K562 (cell line): ENCODE results near the gene TTC8. TPM values are rescaled to one million over a fixed set of nuclear protein-coding genes. Genes with fewer than 3 reads are reported as not detected.

ENCODE experiments used
- ATAC-seq: fragments of 200-7000 bp; cut with Tn5 transposase; 3 replicates; pipeline ENCODE4 v1.9.1; 2020; ENCODE audit warnings: moderate library complexity
- BruUV-seq: library from RNA; stranded (reverse); fragments of 400-500 nt; replicated peaks from 2 replicates; lab custom pipeline; 2021; lab: Mats Ljungman, UMichigan
- CTCF ChIA-PET: fragments of 300-600 bp; formaldehyde crosslinking; extraction: SDS; loops from one replicate; lab custom pipeline; 2021; ENCODE audit warnings: low intra/inter-chr PET ratio; lab: Yijun Ruan, JAX
- POLR2A ChIA-PET: fragments of 300-600, 350-650 bp; sonication (Branson Sonifier 250); formaldehyde crosslinking; extraction: SDS; loops from one replicate; lab custom pipeline; 2021; ENCODE audit warnings: antibody characterized with exemption, inconsistent platforms; lab: Yijun Ruan, JAX
- DNase-seq, 4 experiments: peaks; one replicate each; pipeline versions ENCODE4 v3.0.0 to v3.0.0-alpha.2; 2011 to 2018; ENCODE audit warnings: low spot score in 3 of 4, mixed read lengths in 3 of 4; ENCODE audit errors: extremely low read depth in 1 of 4
- FAIRE-seq: peaks from 2 replicates; lab custom pipeline; 2011; peaks lifted over from hg19 to GRCh38; lab: Jason Lieb, UNC
- H2AFZ ChIP-seq: 2 replicates; pipeline ENCODE4 v1.6.0; 2011; ENCODE audit warnings: low read depth, low read length, control low read depth, inconsistent platforms
- H3K27ac ChIP-seq: fragments of 200-600 bp; 3 replicates; pipeline ENCODE4 v1.8.0; 2011; ENCODE audit warnings: low read depth, mild to moderate bottlenecking, control low read depth, inconsistent platforms, low read length, moderate library complexity, mixed read lengths; ENCODE audit errors: extremely low read depth
- H3K27me3 ChIP-seq, 2 experiments: fragments of 300-600 bp in 1 of 2; 2 replicates in 1 of 2; 3 replicates in 1 of 2; pipeline versions ENCODE4 v1.6.0 to v1.8.0; 2011; ENCODE audit warnings: inconsistent platforms in 2 of 2, low read length in 2 of 2, mild to moderate bottlenecking in 1 of 2, mixed read lengths in 1 of 2, moderate library complexity in 1 of 2; ENCODE audit not compliant: control insufficient read depth in 2 of 2, insufficient read depth in 2 of 2
- H3K36me3 ChIP-seq: fragments of 300-600 bp; 3 replicates; pipeline ENCODE4 v1.8.0; 2011; ENCODE audit warnings: mild to moderate bottlenecking, low read length, inconsistent platforms; ENCODE audit not compliant: control insufficient read depth, insufficient read depth
- H3K4me1 ChIP-seq, 2 experiments: fragments of 200-600 bp in 1 of 2; replicated peaks in 1 of 2; 2 replicates in 1 of 2; 3 replicates in 1 of 2; pipeline versions ENCODE4 v1.5.1 to v1.8.0; 2011; ENCODE audit warnings: inconsistent platforms in 2 of 2, low read length in 2 of 2, mild to moderate bottlenecking in 1 of 2, mixed read lengths in 1 of 2, moderate library complexity in 1 of 2; ENCODE audit not compliant: control insufficient read depth in 2 of 2, insufficient read depth in 2 of 2
- H3K4me2 ChIP-seq: 2 replicates; pipeline ENCODE4 v1.6.1; 2011; ENCODE audit warnings: low read length, control low read depth, inconsistent platforms, mixed read lengths; ENCODE audit not compliant: insufficient read depth
- H3K4me3 ChIP-seq: fragments of 200-600 bp; sonication (generic), shearing (Covaris generic); 2 replicates; pipeline ENCODE4 v1.5.1; 2016; ENCODE audit warnings: control low read depth, inconsistent platforms
- H3K79me2 ChIP-seq: fragments of 200-600 bp; 3 replicates; pipeline ENCODE4 v1.8.0; 2011; ENCODE audit warnings: low read length, inconsistent platforms; ENCODE audit not compliant: control insufficient read depth, insufficient read depth
- H3K9ac ChIP-seq, 2 experiments: 2 replicates each; pipeline versions ENCODE4 v1.6.0 to v1.6.1; 2011; ENCODE audit warnings: low read depth in 2 of 2, low read length in 2 of 2, control low read depth in 1 of 2, inconsistent platforms in 1 of 2, mild to moderate bottlenecking in 1 of 2, mixed read lengths in 1 of 2; ENCODE audit not compliant: insufficient read depth in 1 of 2
- H3K9me1 ChIP-seq: one replicate; pipeline ENCODE4 v1.6.0; 2011; ENCODE audit warnings: inconsistent platforms, mild to moderate bottlenecking, low read length, moderate library complexity; ENCODE audit not compliant: control insufficient read depth, insufficient read depth
- H3K9me3 ChIP-seq: replicated peaks from 2 replicates; pipeline ENCODE4 v1.5.1; 2011; ENCODE audit warnings: low read depth, low read length, inconsistent platforms; ENCODE audit not compliant: control insufficient read depth, insufficient read depth
- H4K20me1 ChIP-seq: replicated peaks from 2 replicates; pipeline ENCODE4 v1.6.1; 2011; ENCODE audit warnings: low read length, inconsistent platforms, mixed read lengths; ENCODE audit not compliant: control insufficient read depth, insufficient read depth
- CTCF ChIP-seq, 3 experiments: IDR thresholded peaks in 2 of 3; conservative IDR thresholded peaks in 1 of 3; 2 replicates each; pipeline ENCODE4 v1.5.1; 2011 to 2012; ENCODE audit warnings: low read length in 3 of 3, mild to moderate bottlenecking in 3 of 3, control low read depth in 2 of 3, improper control_type of control experiment in 1 of 3, inconsistent platforms in 1 of 3, low read depth in 1 of 3, mixed read lengths in 1 of 3, moderate library complexity in 1 of 3; ENCODE audit not compliant: insufficient read depth in 2 of 3
- NFATC3 ChIP-seq: fragments of 450-650 bp; IDR thresholded peaks from 2 replicates; pipeline ENCODE4 v1.6.1; 2017; ENCODE audit warnings: mild to moderate bottlenecking
- NR0B1 ChIP-seq: fragments of 450-650 bp; IDR thresholded peaks from one replicate; pipeline ENCODE4 v1.6.1; 2018; ENCODE audit warnings: mild to moderate bottlenecking, moderate library complexity; ENCODE audit not compliant: partially characterized antibody
- SMARCA5 ChIP-seq: fragments of 450-650 bp; IDR thresholded peaks from 2 replicates; pipeline ENCODE4 v1.6.1; 2016
- SREBF2 ChIP-seq: sonication (generic); formaldehyde crosslinking; IDR thresholded peaks from 2 replicates; pipeline ENCODE4 v1.4.0; 2020; ENCODE audit warnings: mild to moderate bottlenecking, missing genetic modification reagents
- TBP ChIP-seq: optimal IDR thresholded peaks from 2 replicates; pipeline ENCODE3; 2011; ENCODE audit warnings: low read depth, low read length, improper control_type of control experiment
- THRB ChIP-seq: fragments of 450-650 bp; formaldehyde crosslinking; conservative IDR thresholded peaks from 2 replicates; pipeline ENCODE4 v1.4.0; 2022; ENCODE audit warnings: mild to moderate bottlenecking, missing genetic modification characterization
- YY1 ChIP-seq, 3 experiments: IDR thresholded peaks; 2 replicates each; pipeline ENCODE4 v1.6.1; 2011; ENCODE audit warnings: low read length in 2 of 3, mild to moderate bottlenecking in 2 of 3, moderate library complexity in 2 of 3, borderline replicate concordance in 1 of 3, control low read depth in 1 of 3, low read depth in 1 of 3; ENCODE audit not compliant: insufficient read depth in 3 of 3, insufficient replicate concordance in 2 of 3, control insufficient read depth in 1 of 3, insufficient read length in 1 of 3; ENCODE audit errors: extremely low read depth in 1 of 3
- ZBTB7A ChIP-seq: IDR thresholded peaks from 2 replicates; pipeline ENCODE4 v1.6.1; 2011; ENCODE audit warnings: low read depth, mild to moderate bottlenecking, low read length, moderate library complexity, borderline replicate concordance; ENCODE audit not compliant: control insufficient read depth
- ZNF121 ChIP-seq: sonication (generic); formaldehyde crosslinking; conservative IDR thresholded peaks from 2 replicates; pipeline ENCODE4 v1.8.0; 2022; ENCODE audit warnings: missing genetic modification reagents
- ZNF165 ChIP-seq: fragments of 250-450 bp; sonication (Bioruptor Pico); IDR thresholded peaks from 2 replicates; pipeline ENCODE4 v1.4.0; 2020; ENCODE audit warnings: borderline replicate concordance
- ZNF263 ChIP-seq: sonication (generic); formaldehyde crosslinking; IDR thresholded peaks from 2 replicates; pipeline ENCODE4 v1.8.0; 2022; ENCODE audit warnings: mild to moderate bottlenecking, missing genetic modification reagents, borderline replicate concordance
- ZNF707 ChIP-seq: fragments of 250-450 bp; sonication (Bioruptor Pico); conservative IDR thresholded peaks from 2 replicates; pipeline ENCODE4 v1.8.0; 2022; ENCODE audit warnings: inconsistent platforms, mild to moderate bottlenecking, moderate library complexity
- ZNF77 ChIP-seq: fragments of 250-450 bp; sonication (Bioruptor Pico); IDR thresholded peaks from 2 replicates; pipeline ENCODE4 v1.5.0; 2020
- ZNF778 ChIP-seq: fragments of 450-650 bp; formaldehyde crosslinking; IDR thresholded peaks from 2 replicates; pipeline ENCODE4 v1.4.0; 2020; ENCODE audit warnings: mild to moderate bottlenecking, moderate library complexity
- ZNF780A ChIP-seq: fragments of 250-450 bp; sonication (Bioruptor Pico); IDR thresholded peaks from 2 replicates; pipeline ENCODE4 v1.5.0; 2021; ENCODE audit warnings: mild to moderate bottlenecking
- ZNF785 ChIP-seq: fragments of 250-450 bp; sonication (Bioruptor Pico); IDR thresholded peaks from 2 replicates; pipeline ENCODE4 v1.4.0; 2020; ENCODE audit warnings: mild to moderate bottlenecking
- WGBS: fragments of 100-300 bp; shearing (Covaris generic); methylation state at CpG from one replicate; pipeline ENCODE4 v1.1.6; 2016; ENCODE audit warnings: low coverage, mixed read lengths; ENCODE audit not compliant: insufficient coverage; ENCODE audit errors: missing lambda C conversion rate; 5-methylcytosine and 5-hydroxymethylcytosine counted together
- in situ Hi-C: fragments of 300-500 bp; cut with MboI; formaldehyde crosslinking; loops from 4 replicates; pipeline ENCODE4 v1.15.0; 2018; ENCODE audit warnings: inconsistent platforms, mixed read lengths
- intact Hi-C: fragments of 100-400 bp; cut with micrococcal nuclease; formaldehyde crosslinking; loops from 2 replicates; pipeline ENCODE4 v1.14.2; 2022
- polyA plus RNA-seq, 8 experiments: library from polyadenylated mRNA; depleted of rRNA in 4 of 8; stranded (reverse) in 5 of 8; unstranded in 3 of 8; fragments of >200 nt; fragmentation: Nextera tagmentation in 2 of 8; fragmentation: Illumina TruSeq in 1 of 8; extraction: Ambion mirVana in 2 of 8; extraction: Trizol in 1 of 8; gene quantifications; 2 replicates each; pipeline versions ENCODE4 v1.2.1 to v1.2.3, GENCODE V29; 2011 to 2014; ENCODE audit warnings: inconsistent platforms in 1 of 8, missing spikeins in 1 of 8
- total RNA-seq, 7 experiments: library from RNA; depleted of rRNA in 6 of 7; stranded (reverse); fragments of >200 nt in 6 of 7; fragmentation: Illumina TruSeq in 2 of 7; extraction: Trizol in 2 of 7; gene quantifications; 2 replicates each; pipeline versions ENCODE4 v1.2.1 to v1.2.3, GENCODE V29; 2011 to 2021; ENCODE audit warnings: low replicate concordance in 1 of 7

TTC8 gene
- total and polyA plus RNA-seq, 9 of the 15 experiments (the other 6 are each of a cell fraction or from before 2014, with no cell fraction given) = 7.3 to 22.7 (median 9.6) TPM

GRCh38 chr14:88842414-88842813 is 18.0 kb downstream of the TTC8 start:
- no peak for DNase-seq
- H3K9ac ChIP-seq = no peak overlapping the region
- H3K4me3 ChIP-seq = no peak overlapping the region
- no peaks in the 10 kb centered on the region for H3K79me2 ChIP-seq
- ATAC-seq = no peak
- H2AFZ ChIP-seq = no peak overlapping the region
- H3K27ac ChIP-seq = no peak overlapping the region
- H4K20me1 ChIP-seq = no peaks in the 10 kb centered on the region
- ChIA-PET POLR2A (interaction anchor here (1.8 kb wide), 1 partner anchor 18 kb away, joined by 4 read pairs; the partner anchor contains the start of gene TTC8), CTCF (no interaction called here)
- intact Hi-C loops = no loop called here
- TF ChIP-seq TBP (no peak), ZNF707 (no peak), SMARCA5 (no peak), CTCF (IDR thresholded peaks at IDR 0.05 in 2 of 3, conservative IDR thresholded peaks at IDR 0.05 in 1 of 3; ENCODE audit: insufficient read depth in 2 of 3, low read depth in 1 of 3, low read length in 3 of 3) (no peak), THRB (CRISPR knock-in tag) (no peak), NR0B1 (no peak), ZBTB7A (no peak), ZNF77 (CRISPR knock-in tag) (no peak), NFATC3 (no peak), ZNF778 (CRISPR knock-in tag) (no peak), ZNF780A (no peak), ZNF263 (CRISPR knock-in tag) (no peak), ZNF785 (no peak), YY1 (IDR thresholded peaks at IDR 0.05; ENCODE audit: borderline replicate concordance in 1 of 3, control insufficient read depth in 1 of 3, extremely low read depth in 1 of 3, insufficient read depth in 3 of 3, insufficient read length in 1 of 3, insufficient replicate concordance in 2 of 3, low read depth in 1 of 3, low read length in 2 of 3) (no peak), ZNF165 (CRISPR knock-in tag) (no peak), SREBF2 (CRISPR knock-in tag) (no peak), ZNF121 (CRISPR knock-in tag) (no peak)
- H3K4me2 ChIP-seq = no peak overlapping the region
- 33% methylated on average over 1 of the region's 1 CpG for WGBS
- no peaks in the 10 kb centered on the region for H3K4me1 ChIP-seq
- no peaks in the 10 kb centered on the region for H3K9me1 ChIP-seq
- BruUV-seq = no TSS peak
- in situ Hi-C loops = no loop called here
- no peaks in the 10 kb centered on the region for H3K9me3 ChIP-seq
- H3K27me3 ChIP-seq = no peaks in the 10 kb centered on the region
- no peaks in the 10 kb centered on the region for H3K36me3 ChIP-seq
- FAIRE-seq = no peak
